Measurements from ENCODE around the gene CTSF. TPM values are rescaled to one million over a fixed set of nuclear protein-coding genes. Genes with fewer than 3 reads are reported as not detected.

Gene CTSF
- polyA plus RNA-seq, 2 donors, result 4.2 to 10.2 TPM

- H3K9me3 ChIP-seq (ENCODE audit: control insufficient read depth in 2 of 2, insufficient read depth in 1 of 2, low read depth in 1 of 2, low read length in 1 of 2), result no peaks in the 10 kb centered on the region
- H3K4me3 ChIP-seq (ENCODE audit: low read depth in 1 of 2, low read length in 2 of 2), result no peak overlapping the region
- 78 to 79% methylated on average over 14 of the region's 14 CpGs for WGBS, 2 donors
- no peak overlapping the region for H3K27ac ChIP-seq (ENCODE audit: low read depth in 2 of 2, low read length in 1 of 2)
- no peaks in the 10 kb centered on the region for H3K27me3 ChIP-seq (ENCODE audit: control insufficient read depth in 1 of 2, insufficient read depth in 2 of 2, low read length in 2 of 2)
- H3K36me3 ChIP-seq (ENCODE audit: control insufficient read depth in 2 of 2, insufficient read depth in 2 of 2, low read length in 1 of 2), result no peaks in the 10 kb centered on the region
- H3K4me1 ChIP-seq (ENCODE audit: control insufficient read depth in 2 of 2, insufficient read depth in 2 of 2, low read length in 1 of 2), result peaks cover 3 to 4% of the 10 kb centered on the region in 2 donors
Observed at GRCh38 chr11:66561178-66561974, 7.0 kb downstream of the CTSF start.

- no peak overlapping the region for H3K4me3 ChIP-seq (ENCODE audit: low read depth in 1 of 2, low read length in 2 of 2)
- no peaks in the 10 kb centered on the region for H3K27me3 ChIP-seq (ENCODE audit: control insufficient read depth in 1 of 2, insufficient read depth in 2 of 2, low read length in 2 of 2)
- peaks cover 3 to 4% of the 10 kb centered on the region in 2 donors for H3K4me1 ChIP-seq (ENCODE audit: control insufficient read depth in 2 of 2, insufficient read depth in 2 of 2, low read length in 1 of 2)
- WGBS, 2 donors, result 78 to 79% methylated on average over 27 of the region's 27 CpGs
- no peaks in the 10 kb centered on the region for H3K9me3 ChIP-seq (ENCODE audit: control insufficient read depth in 2 of 2, insufficient read depth in 1 of 2, low read depth in 1 of 2, low read length in 1 of 2)
- no peak overlapping the region for H3K27ac ChIP-seq (ENCODE audit: low read depth in 2 of 2, low read length in 1 of 2)
- no peaks in the 10 kb centered on the region for H3K36me3 ChIP-seq (ENCODE audit: control insufficient read depth in 2 of 2, insufficient read depth in 2 of 2, low read length in 1 of 2)
Observed at GRCh38 chr11:66559866-66560676, 8.3 kb downstream of the CTSF start.

- no peaks in the 10 kb centered on the region for H3K9me3 ChIP-seq (ENCODE audit: control insufficient read depth in 2 of 2, insufficient read depth in 1 of 2, low read depth in 1 of 2, low read length in 1 of 2)
- peaks cover 3 to 4% of the 10 kb centered on the region in 2 donors for H3K4me1 ChIP-seq (ENCODE audit: control insufficient read depth in 2 of 2, insufficient read depth in 2 of 2, low read length in 1 of 2)
- H3K27me3 ChIP-seq (ENCODE audit: control insufficient read depth in 1 of 2, insufficient read depth in 2 of 2, low read length in 2 of 2), result no peaks in the 10 kb centered on the region
- no peaks in the 10 kb centered on the region for H3K36me3 ChIP-seq (ENCODE audit: control insufficient read depth in 2 of 2, insufficient read depth in 2 of 2, low read length in 1 of 2)
- no peak overlapping the region for H3K4me3 ChIP-seq (ENCODE audit: low read depth in 1 of 2, low read length in 2 of 2)
- H3K27ac ChIP-seq (ENCODE audit: low read depth in 2 of 2, low read length in 1 of 2), result no peak overlapping the region
- WGBS, 2 donors, result 14 to 18% methylated on average over 44 to 50 of the region's 50 CpGs
Observed at GRCh38 chr11:66559142-66559865, 9.1 kb downstream of the CTSF start.

- no peaks in the 10 kb centered on the region for H3K36me3 ChIP-seq (ENCODE audit: control insufficient read depth in 2 of 2, insufficient read depth in 2 of 2, low read length in 1 of 2)
- H3K4me1 ChIP-seq (ENCODE audit: control insufficient read depth in 2 of 2, insufficient read depth in 2 of 2, low read length in 1 of 2), result peaks cover 3 to 4% of the 10 kb centered on the region in 2 donors
- 93% methylated on average over 24 of the region's 24 CpGs for WGBS, 2 donors
Observed at GRCh38 chr11:66557733-66558326, 10.6 kb downstream of the CTSF start.

GRCh38 chr11:66556086-66556485, 12.3 kb downstream of the CTSF start:
- 81 to 84% methylated on average over 7 of the region's 7 CpGs for WGBS, 2 donors
- Histone ChIP-seq H3K36me3 (ENCODE audit: control insufficient read depth in 2 of 2, insufficient read depth in 2 of 2, low read length in 1 of 2) (no peaks in the 10 kb centered on the region), H3K27me3 (ENCODE audit: control insufficient read depth in 1 of 2, insufficient read depth in 2 of 2, low read length in 2 of 2) (no peaks in the 10 kb centered on the region), H3K27ac (ENCODE audit: low read depth in 2 of 2, low read length in 1 of 2) (no peak overlapping the region), H3K4me3 (ENCODE audit: low read depth in 1 of 2, low read length in 2 of 2) (no peak overlapping the region), H3K4me1 (ENCODE audit: control insufficient read depth in 2 of 2, insufficient read depth in 2 of 2, low read length in 1 of 2) (peaks cover 3 to 4% of the 10 kb centered on the region in 2 donors), H3K9me3 (ENCODE audit: control insufficient read depth in 2 of 2, insufficient read depth in 1 of 2, low read depth in 1 of 2, low read length in 1 of 2) (no peaks in the 10 kb centered on the region)

More at GRCh38 chr11:66557733-66558326, 10.6 kb downstream of the CTSF start:
- Histone ChIP-seq H3K9me3 (ENCODE audit: control insufficient read depth in 2 of 2, insufficient read depth in 1 of 2, low read depth in 1 of 2, low read length in 1 of 2) (no peaks in the 10 kb centered on the region), H3K4me3 (ENCODE audit: low read depth in 1 of 2, low read length in 2 of 2) (no peak overlapping the region), H3K27ac (ENCODE audit: low read depth in 2 of 2, low read length in 1 of 2) (no peak overlapping the region), H3K27me3 (ENCODE audit: control insufficient read depth in 1 of 2, insufficient read depth in 2 of 2, low read length in 2 of 2) (no peaks in the 10 kb centered on the region)

GRCh38 chr11:66555416-66555815, 13.0 kb downstream of the CTSF start:
- no peak overlapping the region for H3K4me3 ChIP-seq (ENCODE audit: low read depth in 1 of 2, low read length in 2 of 2)
- H3K4me1 ChIP-seq (ENCODE audit: control insufficient read depth in 2 of 2, insufficient read depth in 2 of 2, low read length in 1 of 2), result peaks cover 3 to 4% of the 10 kb centered on the region in 2 donors
- no peaks in the 10 kb centered on the region for H3K9me3 ChIP-seq (ENCODE audit: control insufficient read depth in 2 of 2, insufficient read depth in 1 of 2, low read depth in 1 of 2, low read length in 1 of 2)
- 64 to 68% methylated on average over 3 of the region's 3 CpGs for WGBS, 2 donors
- no peak overlapping the region for H3K27ac ChIP-seq (ENCODE audit: low read depth in 2 of 2, low read length in 1 of 2)
- no peaks in the 10 kb centered on the region for H3K27me3 ChIP-seq (ENCODE audit: control insufficient read depth in 1 of 2, insufficient read depth in 2 of 2, low read length in 2 of 2)
- no peaks in the 10 kb centered on the region for H3K36me3 ChIP-seq (ENCODE audit: control insufficient read depth in 2 of 2, insufficient read depth in 2 of 2, low read length in 1 of 2)

GRCh38 chr11:66554602-66555001, 13.8 kb downstream of the CTSF start:
- Histone ChIP-seq H3K4me3 (ENCODE audit: low read depth in 1 of 2, low read length in 2 of 2) (no peak overlapping the region), H3K27ac (ENCODE audit: low read depth in 2 of 2, low read length in 1 of 2) (no peak overlapping the region), H3K4me1 (ENCODE audit: control insufficient read depth in 2 of 2, insufficient read depth in 2 of 2, low read length in 1 of 2) (peaks cover 3 to 4% of the 10 kb centered on the region in 2 donors), H3K27me3 (ENCODE audit: control insufficient read depth in 1 of 2, insufficient read depth in 2 of 2, low read length in 2 of 2) (no peaks in the 10 kb centered on the region), H3K36me3 (ENCODE audit: control insufficient read depth in 2 of 2, insufficient read depth in 2 of 2, low read length in 1 of 2) (no peaks in the 10 kb centered on the region), H3K9me3 (ENCODE audit: control insufficient read depth in 2 of 2, insufficient read depth in 1 of 2, low read depth in 1 of 2, low read length in 1 of 2) (no peaks in the 10 kb centered on the region)
- WGBS, 2 donors, result 71 to 79% methylated on average over 5 of the region's 5 CpGs

GRCh38 chr11:66550887-66551286, 17.5 kb downstream of the CTSF start:
- Histone ChIP-seq H3K9me3 (ENCODE audit: control insufficient read depth in 2 of 2, insufficient read depth in 1 of 2, low read depth in 1 of 2, low read length in 1 of 2) (no peaks in the 10 kb centered on the region), H3K4me3 (ENCODE audit: low read depth in 1 of 2, low read length in 2 of 2) (no peak overlapping the region), H3K27me3 (ENCODE audit: control insufficient read depth in 1 of 2, insufficient read depth in 2 of 2, low read length in 2 of 2) (no peaks in the 10 kb centered on the region), H3K4me1 (ENCODE audit: control insufficient read depth in 2 of 2, insufficient read depth in 2 of 2, low read length in 1 of 2) (peaks cover 0 to 3% of the 10 kb centered on the region in 2 donors), H3K27ac (ENCODE audit: low read depth in 2 of 2, low read length in 1 of 2) (no peak overlapping the region), H3K36me3 (ENCODE audit: control insufficient read depth in 2 of 2, insufficient read depth in 2 of 2, low read length in 1 of 2) (no peaks in the 10 kb centered on the region)
- 88 to 91% methylated on average over 4 of the region's 4 CpGs for whole genome bisulfite sequencing, 2 donors

- no peak overlapping the region for H3K27ac ChIP-seq (ENCODE audit: low read depth in 2 of 2, low read length in 1 of 2)
- no peaks in the 10 kb centered on the region for H3K36me3 ChIP-seq (ENCODE audit: control insufficient read depth in 2 of 2, insufficient read depth in 2 of 2, low read length in 1 of 2)
- H3K4me3 ChIP-seq (ENCODE audit: low read depth in 1 of 2, low read length in 2 of 2), result no peak overlapping the region
- no peaks in the 10 kb centered on the region for H3K9me3 ChIP-seq (ENCODE audit: control insufficient read depth in 2 of 2, insufficient read depth in 1 of 2, low read depth in 1 of 2, low read length in 1 of 2)
- H3K27me3 ChIP-seq (ENCODE audit: control insufficient read depth in 1 of 2, insufficient read depth in 2 of 2, low read length in 2 of 2), result no peaks in the 10 kb centered on the region
- peaks cover 0 to 3% of the 10 kb centered on the region in 2 donors for H3K4me1 ChIP-seq (ENCODE audit: control insufficient read depth in 2 of 2, insufficient read depth in 2 of 2, low read length in 1 of 2)
- 91 to 93% methylated on average over 3 of the region's 3 CpGs for WGBS, 2 donors
Observed at GRCh38 chr11:66549696-66550095, 18.7 kb downstream of the CTSF start.
